SK-N-SH treated with all-trans-retinoic acid at 6 μM for 48 hours (cell line): ENCODE measurements around the gene SIL1.
A peak's percentile ranks its signal among the peaks of the same experiment; 100 is the strongest.

Experiments used
- ATAC-seq: fragments of 200-7000 bp; cut with Tn5 transposase; 3 replicates; pipeline ENCODE4 v1.9.1; 2020; ENCODE audit warnings: mild to moderate bottlenecking, moderate library complexity
- ARNTL ChIP-seq: fragments of 450-650 bp; formaldehyde crosslinking; IDR thresholded peaks from 2 replicates; pipeline ENCODE4 v1.5.0; 2020; ENCODE audit warnings: low read depth, mild to moderate bottlenecking, moderate library complexity, borderline replicate concordance
- BACH2 ChIP-seq: fragments of 250-450 bp; sonication (Bioruptor Pico); IDR thresholded peaks from 2 replicates; pipeline ENCODE4 v1.9.0; 2021; ENCODE audit warnings: mild to moderate bottlenecking, borderline replicate concordance
- ESRRG ChIP-seq: fragments of 250-450 bp; sonication (Bioruptor Pico); IDR thresholded peaks from 2 replicates; pipeline ENCODE4 v1.6.1; 2021; ENCODE audit warnings: mild to moderate bottlenecking
- ISL1 ChIP-seq: fragments of 250-450 bp; sonication (Bioruptor Pico); IDR thresholded peaks from 2 replicates; pipeline ENCODE4 v2.1.2; 2022; ENCODE audit warnings: mild to moderate bottlenecking, moderate library complexity
- OSR1 ChIP-seq: fragments of 250-450 bp; sonication (Bioruptor Pico); IDR thresholded peaks from 2 replicates; pipeline ENCODE4 v1.8.0; 2022; ENCODE audit warnings: moderate library complexity, mild to moderate bottlenecking, inconsistent platforms
- POU6F1 ChIP-seq: fragments of 250-450 bp; sonication (Bioruptor Pico); IDR thresholded peaks from 2 replicates; pipeline ENCODE4 v1.8.0; 2021; ENCODE audit warnings: low read depth, mild to moderate bottlenecking, moderate library complexity, borderline replicate concordance
- PPARA ChIP-seq: fragments of 250-450 bp; sonication (Bioruptor Pico); IDR thresholded peaks from 2 replicates; pipeline ENCODE4 v1.5.0; 2020; ENCODE audit warnings: mild to moderate bottlenecking, borderline replicate concordance
- RARB ChIP-seq: fragments of 250-450 bp; sonication (Bioruptor Pico); IDR thresholded peaks from 2 replicates; pipeline ENCODE4 v1.8.0; 2021; ENCODE audit warnings: mild to moderate bottlenecking, moderate library complexity
- SNAI2 ChIP-seq: fragments of 250-450 bp; sonication (Bioruptor Pico); IDR thresholded peaks from 2 replicates; pipeline ENCODE4 v1.5.0; 2020; ENCODE audit warnings: mild to moderate bottlenecking, moderate library complexity
- TCF4 ChIP-seq: fragments of 250-450 bp; sonication (Bioruptor Pico); IDR thresholded peaks from 2 replicates; pipeline ENCODE4 v1.8.0; 2021; ENCODE audit warnings: mild to moderate bottlenecking, moderate library complexity, borderline replicate concordance
- TOX ChIP-seq: fragments of 250-450 bp; sonication (Bioruptor Pico); IDR thresholded peaks from 2 replicates; pipeline ENCODE4 v1.8.0; 2021; ENCODE audit warnings: mild to moderate bottlenecking, moderate library complexity, borderline replicate concordance
- ZC3H10 ChIP-seq: fragments of 250-450 bp; sonication (Bioruptor Pico); IDR thresholded peaks from 2 replicates; pipeline ENCODE4 v1.5.1; 2021; ENCODE audit warnings: mild to moderate bottlenecking, moderate library complexity
- ZFP3 ChIP-seq: fragments of 250-450 bp; sonication (Bioruptor Pico); IDR thresholded peaks from 2 replicates; pipeline ENCODE4 v1.5.0; 2020; ENCODE audit warnings: mild to moderate bottlenecking, moderate library complexity
- ZFP30 ChIP-seq: fragments of 450-650 bp; formaldehyde crosslinking; IDR thresholded peaks from 2 replicates; pipeline ENCODE4 v1.5.0; 2022; ENCODE audit warnings: mild to moderate bottlenecking, moderate library complexity
- ZNF565 ChIP-seq: fragments of 450-650 bp; formaldehyde crosslinking; conservative IDR thresholded peaks from 2 replicates; pipeline ENCODE4 v1.5.0; 2020; ENCODE audit warnings: low read depth, mild to moderate bottlenecking, moderate library complexity
- ZNF70 ChIP-seq: fragments of 450-650 bp; formaldehyde crosslinking; IDR thresholded peaks from 2 replicates; pipeline ENCODE4 v1.5.0; 2020; ENCODE audit warnings: mild to moderate bottlenecking, moderate library complexity
- ZNF8 ChIP-seq: fragments of 450-650 bp; formaldehyde crosslinking; IDR thresholded peaks from 2 replicates; pipeline ENCODE4 v1.5.0; 2020; ENCODE audit warnings: mild to moderate bottlenecking, moderate library complexity
- TF ChIP-seq, protein P1 (sequence below): fragments of 250-450 bp; sonication (Bioruptor Pico); IDR thresholded peaks from 2 replicates; pipeline ENCODE4 v1.8.0; 2020; ENCODE audit warnings: mild to moderate bottlenecking, moderate library complexity, borderline replicate concordance
- TF ChIP-seq, protein P2 (sequence below): fragments of 250-450 bp; sonication (Bioruptor Pico); IDR thresholded peaks from 2 replicates; pipeline ENCODE4 v1.5.0; 2020; ENCODE audit warnings: mild to moderate bottlenecking, moderate library complexity
- TF ChIP-seq, protein P3 (sequence below): fragments of 250-450 bp; sonication (Bioruptor Pico); IDR thresholded peaks from 2 replicates; pipeline ENCODE4 v1.5.1; 2020; ENCODE audit warnings: low read depth, mild to moderate bottlenecking, moderate library complexity

The SIL1 gene

GRCh38 chr5:138954257-138955012 is 243.7 kb downstream of the SIL1 start (continued):
- no peak for TF ChIP-seq ZNF565 (CRISPR knock-in tag)

DNA sequence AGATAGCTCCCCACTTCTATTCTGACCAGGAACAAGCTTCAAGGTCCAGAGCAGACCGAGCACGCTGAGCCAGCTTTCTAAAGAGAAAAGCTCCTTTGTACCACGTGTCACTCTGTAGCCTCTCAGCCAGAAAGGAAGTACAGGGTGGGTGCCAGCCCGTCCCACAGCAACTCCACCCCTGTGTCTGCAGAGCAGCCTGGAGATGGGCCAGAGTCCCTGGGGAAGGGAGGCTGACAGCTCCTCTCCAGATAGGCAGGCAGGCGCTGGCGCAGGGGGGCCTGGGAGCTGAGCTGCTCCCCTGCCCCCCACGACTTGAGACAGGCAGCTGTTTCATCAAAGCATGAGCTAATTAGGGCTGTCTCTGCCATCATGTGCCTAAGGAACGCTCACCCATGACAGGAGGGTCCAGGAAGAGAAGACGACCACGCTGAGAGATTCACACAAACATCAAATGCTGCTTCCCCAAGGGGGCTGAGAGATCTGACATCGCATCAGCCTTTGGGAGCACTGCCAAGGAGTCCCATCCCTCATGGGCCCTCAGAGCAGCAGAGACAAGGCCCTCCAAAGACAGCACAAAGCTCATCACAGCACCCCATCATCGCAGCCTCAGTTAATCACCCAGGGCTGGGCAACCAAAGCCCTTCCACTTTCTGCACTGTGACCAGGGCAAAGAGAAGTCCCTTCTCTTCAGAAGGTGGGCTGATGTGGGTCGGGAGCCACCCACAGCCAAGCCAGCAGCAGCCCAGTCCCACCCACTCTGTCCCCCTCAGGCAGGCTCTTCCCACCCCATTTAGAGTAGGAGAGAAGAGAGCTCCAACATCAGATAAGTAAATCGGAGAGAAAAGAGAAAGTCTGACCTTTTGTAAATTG is 244.5 kb downstream of the SIL1 start:
- peak; percentile 79 for ATAC-seq

DNA sequence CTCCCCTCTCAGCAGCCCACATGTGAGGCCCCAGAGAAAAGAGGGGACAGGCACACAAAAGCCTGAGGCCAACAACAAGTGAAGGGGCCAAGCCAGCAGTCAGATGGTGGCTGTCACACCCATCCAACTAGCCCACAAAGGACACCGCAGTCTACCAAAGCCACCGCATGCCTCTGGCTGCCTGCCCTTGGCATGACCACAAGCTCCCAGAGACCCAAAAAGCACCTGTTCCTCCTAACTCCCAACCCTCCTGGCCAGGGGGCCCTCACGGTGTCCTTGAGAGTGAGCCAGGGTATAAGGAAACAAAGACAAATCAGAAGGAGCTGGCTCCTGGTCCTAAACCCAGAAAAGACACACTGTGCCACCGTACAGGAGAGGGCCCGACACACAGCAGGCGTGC is 245.2 kb downstream of the SIL1 start:
- TF ChIP-seq, protein P1, sequence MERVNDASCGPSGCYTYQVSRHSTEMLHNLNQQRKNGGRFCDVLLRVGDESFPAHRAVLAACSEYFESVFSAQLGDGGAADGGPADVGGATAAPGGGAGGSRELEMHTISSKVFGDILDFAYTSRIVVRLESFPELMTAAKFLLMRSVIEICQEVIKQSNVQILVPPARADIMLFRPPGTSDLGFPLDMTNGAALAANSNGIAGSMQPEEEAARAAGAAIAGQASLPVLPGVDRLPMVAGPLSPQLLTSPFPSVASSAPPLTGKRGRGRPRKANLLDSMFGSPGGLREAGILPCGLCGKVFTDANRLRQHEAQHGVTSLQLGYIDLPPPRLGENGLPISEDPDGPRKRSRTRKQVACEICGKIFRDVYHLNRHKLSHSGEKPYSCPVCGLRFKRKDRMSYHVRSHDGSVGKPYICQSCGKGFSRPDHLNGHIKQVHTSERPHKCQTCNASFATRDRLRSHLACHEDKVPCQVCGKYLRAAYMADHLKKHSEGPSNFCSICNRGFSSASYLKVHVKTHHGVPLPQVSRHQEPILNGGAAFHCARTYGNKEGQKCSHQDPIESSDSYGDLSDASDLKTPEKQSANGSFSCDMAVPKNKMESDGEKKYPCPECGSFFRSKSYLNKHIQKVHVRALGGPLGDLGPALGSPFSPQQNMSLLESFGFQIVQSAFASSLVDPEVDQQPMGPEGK: no peak
- TF ChIP-seq PPARA (CRISPR knock-in tag): no peak
- TF ChIP-seq TOX (CRISPR knock-in tag): no peak
- TF ChIP-seq ZNF70 (CRISPR knock-in tag): no peak
- TF ChIP-seq, protein P2, sequence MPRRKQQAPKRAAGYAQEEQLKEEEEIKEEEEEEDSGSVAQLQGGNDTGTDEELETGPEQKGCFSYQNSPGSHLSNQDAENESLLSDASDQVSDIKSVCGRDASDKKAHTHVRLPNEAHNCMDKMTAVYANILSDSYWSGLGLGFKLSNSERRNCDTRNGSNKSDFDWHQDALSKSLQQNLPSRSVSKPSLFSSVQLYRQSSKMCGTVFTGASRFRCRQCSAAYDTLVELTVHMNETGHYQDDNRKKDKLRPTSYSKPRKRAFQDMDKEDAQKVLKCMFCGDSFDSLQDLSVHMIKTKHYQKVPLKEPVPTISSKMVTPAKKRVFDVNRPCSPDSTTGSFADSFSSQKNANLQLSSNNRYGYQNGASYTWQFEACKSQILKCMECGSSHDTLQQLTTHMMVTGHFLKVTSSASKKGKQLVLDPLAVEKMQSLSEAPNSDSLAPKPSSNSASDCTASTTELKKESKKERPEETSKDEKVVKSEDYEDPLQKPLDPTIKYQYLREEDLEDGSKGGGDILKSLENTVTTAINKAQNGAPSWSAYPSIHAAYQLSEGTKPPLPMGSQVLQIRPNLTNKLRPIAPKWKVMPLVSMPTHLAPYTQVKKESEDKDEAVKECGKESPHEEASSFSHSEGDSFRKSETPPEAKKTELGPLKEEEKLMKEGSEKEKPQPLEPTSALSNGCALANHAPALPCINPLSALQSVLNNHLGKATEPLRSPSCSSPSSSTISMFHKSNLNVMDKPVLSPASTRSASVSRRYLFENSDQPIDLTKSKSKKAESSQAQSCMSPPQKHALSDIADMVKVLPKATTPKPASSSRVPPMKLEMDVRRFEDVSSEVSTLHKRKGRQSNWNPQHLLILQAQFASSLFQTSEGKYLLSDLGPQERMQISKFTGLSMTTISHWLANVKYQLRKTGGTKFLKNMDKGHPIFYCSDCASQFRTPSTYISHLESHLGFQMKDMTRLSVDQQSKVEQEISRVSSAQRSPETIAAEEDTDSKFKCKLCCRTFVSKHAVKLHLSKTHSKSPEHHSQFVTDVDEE: no peak
- no peak for TF ChIP-seq BACH2 (CRISPR knock-in tag)
- no peak for TF ChIP-seq ISL1 (CRISPR knock-in tag)
- no peak for TF ChIP-seq ZNF8
- no peak for TF ChIP-seq RARB
- no peak for TF ChIP-seq ZC3H10 (CRISPR knock-in tag)
- TF ChIP-seq ZFP30 (CRISPR knock-in tag): no peak
- TF ChIP-seq POU6F1 (CRISPR knock-in tag): no peak
- TF ChIP-seq, protein P3, sequence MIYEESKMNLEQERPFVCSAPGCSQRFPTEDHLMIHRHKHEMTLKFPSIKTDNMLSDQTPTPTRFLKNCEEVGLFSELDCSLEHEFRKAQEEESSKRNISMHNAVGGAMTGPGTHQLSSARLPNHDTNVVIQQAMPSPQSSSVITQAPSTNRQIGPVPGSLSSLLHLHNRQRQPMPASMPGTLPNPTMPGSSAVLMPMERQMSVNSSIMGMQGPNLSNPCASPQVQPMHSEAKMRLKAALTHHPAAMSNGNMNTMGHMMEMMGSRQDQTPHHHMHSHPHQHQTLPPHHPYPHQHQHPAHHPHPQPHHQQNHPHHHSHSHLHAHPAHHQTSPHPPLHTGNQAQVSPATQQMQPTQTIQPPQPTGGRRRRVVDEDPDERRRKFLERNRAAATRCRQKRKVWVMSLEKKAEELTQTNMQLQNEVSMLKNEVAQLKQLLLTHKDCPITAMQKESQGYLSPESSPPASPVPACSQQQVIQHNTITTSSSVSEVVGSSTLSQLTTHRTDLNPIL (CRISPR knock-in tag): no peak
- no peak for TF ChIP-seq ARNTL
- no peak for TF ChIP-seq SNAI2 (CRISPR knock-in tag)
- TF ChIP-seq ZFP3: no peak
- TF ChIP-seq, all 23 proteins: peak for 0
- no peak for ATAC-seq

More for the DNA sequence above, 244.5 kb downstream of the SIL1 start:
- TF ChIP-seq ESRRG: no peak
- no peak for TF ChIP-seq OSR1 (CRISPR knock-in tag)
- TF ChIP-seq, protein P2: peak; percentile 15; the same call in 1 of the 2 replicates
- TF ChIP-seq TCF4: 0 out of 2 replicates have a peak, but pooled peaks have one; percentile 31
